HEK293 (cell line): Measurements from ENCODE around the gene WTIP.

Experiments
- ZNF335 ChIP-seq: fragments of 450-650 bp; formaldehyde crosslinking; conservative IDR thresholded peaks from 2 replicates; pipeline ENCODE4 v1.5.1; 2016; ENCODE audit warnings: missing biosample characterization, missing genetic modification characterization
- ZNF501 ChIP-seq: fragments of 450-650 bp; formaldehyde crosslinking; IDR thresholded peaks from 2 replicates; pipeline ENCODE4 v1.5.1; 2016; ENCODE audit warnings: missing biosample characterization, missing genetic modification characterization
- TF ChIP-seq, protein P1 (sequence below): fragments of 450-650 bp; formaldehyde crosslinking; IDR thresholded peaks from 2 replicates; pipeline ENCODE4 v1.5.1; 2016; ENCODE audit warnings: missing biosample characterization, missing genetic modification characterization
- TF ChIP-seq, protein P2 (sequence below): sonication (generic); formaldehyde crosslinking; IDR thresholded peaks from 2 replicates; pipeline ENCODE4 v1.8.1; 2022; ENCODE audit warnings: mild to moderate bottlenecking, moderate library complexity, missing genetic modification reagents

DNA sequence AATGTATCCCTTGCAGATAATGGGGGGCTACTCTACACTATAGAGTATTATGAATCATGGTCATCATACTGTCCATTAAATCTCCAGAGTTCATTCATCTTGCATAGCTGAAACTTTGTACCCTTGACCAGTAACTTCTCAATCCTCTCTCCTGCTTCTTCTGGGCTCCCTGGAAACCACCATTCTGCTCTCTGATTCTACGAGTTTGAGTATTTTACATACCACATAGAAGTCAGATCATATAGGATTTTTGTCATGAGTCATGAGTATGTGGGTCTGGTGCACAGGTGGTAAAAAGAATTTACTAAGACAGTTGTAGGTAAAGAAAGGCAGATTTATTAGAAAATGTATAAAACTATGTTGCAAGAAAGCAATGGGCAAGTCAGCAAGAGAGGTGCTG, 41.9 kb downstream of the WTIP start:
- TF ChIP-seq, protein P1, sequence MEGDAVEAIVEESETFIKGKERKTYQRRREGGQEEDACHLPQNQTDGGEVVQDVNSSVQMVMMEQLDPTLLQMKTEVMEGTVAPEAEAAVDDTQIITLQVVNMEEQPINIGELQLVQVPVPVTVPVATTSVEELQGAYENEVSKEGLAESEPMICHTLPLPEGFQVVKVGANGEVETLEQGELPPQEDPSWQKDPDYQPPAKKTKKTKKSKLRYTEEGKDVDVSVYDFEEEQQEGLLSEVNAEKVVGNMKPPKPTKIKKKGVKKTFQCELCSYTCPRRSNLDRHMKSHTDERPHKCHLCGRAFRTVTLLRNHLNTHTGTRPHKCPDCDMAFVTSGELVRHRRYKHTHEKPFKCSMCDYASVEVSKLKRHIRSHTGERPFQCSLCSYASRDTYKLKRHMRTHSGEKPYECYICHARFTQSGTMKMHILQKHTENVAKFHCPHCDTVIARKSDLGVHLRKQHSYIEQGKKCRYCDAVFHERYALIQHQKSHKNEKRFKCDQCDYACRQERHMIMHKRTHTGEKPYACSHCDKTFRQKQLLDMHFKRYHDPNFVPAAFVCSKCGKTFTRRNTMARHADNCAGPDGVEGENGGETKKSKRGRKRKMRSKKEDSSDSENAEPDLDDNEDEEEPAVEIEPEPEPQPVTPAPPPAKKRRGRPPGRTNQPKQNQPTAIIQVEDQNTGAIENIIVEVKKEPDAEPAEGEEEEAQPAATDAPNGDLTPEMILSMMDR (tag by site-specific recombination): no peak
- TF ChIP-seq ZNF335 (tag by site-specific recombination): no peak
- TF ChIP-seq, protein P2, sequence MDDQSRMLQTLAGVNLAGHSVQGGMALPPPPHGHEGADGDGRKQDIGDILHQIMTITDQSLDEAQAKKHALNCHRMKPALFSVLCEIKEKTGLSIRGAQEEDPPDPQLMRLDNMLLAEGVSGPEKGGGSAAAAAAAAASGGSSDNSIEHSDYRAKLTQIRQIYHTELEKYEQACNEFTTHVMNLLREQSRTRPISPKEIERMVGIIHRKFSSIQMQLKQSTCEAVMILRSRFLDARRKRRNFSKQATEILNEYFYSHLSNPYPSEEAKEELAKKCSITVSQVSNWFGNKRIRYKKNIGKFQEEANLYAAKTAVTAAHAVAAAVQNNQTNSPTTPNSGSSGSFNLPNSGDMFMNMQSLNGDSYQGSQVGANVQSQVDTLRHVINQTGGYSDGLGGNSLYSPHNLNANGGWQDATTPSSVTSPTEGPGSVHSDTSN (CRISPR knock-in tag): no peak
- TF ChIP-seq ZNF501 (tag by site-specific recombination): no peak
